H1 (cell line): ENCODE measurements around the gene COX7A1. TPM values are rescaled to one million over a fixed set of nuclear protein-coding genes. Genes with fewer than 3 reads are reported as not detected.

Experiments used
- EP300 ChIP-seq, 2 experiments: IDR thresholded peaks; 1 replicate in 1 of 2; 2 replicates in 1 of 2; pipeline ENCODE4 v1.6.1; 2011 to 2012; ENCODE audit warnings: low read depth in 2 of 2, low read length in 2 of 2, mild to moderate bottlenecking in 2 of 2, borderline replicate concordance in 1 of 2, inconsistent platforms in 1 of 2, moderate library complexity in 1 of 2
- FOSL1 ChIP-seq: IDR thresholded peaks from 2 replicates; pipeline ENCODE4 v1.6.1; 2011; ENCODE audit warnings: mild to moderate bottlenecking, low read depth, low read length, moderate library complexity; ENCODE audit not compliant: insufficient read depth
- GTF2F1 ChIP-seq: IDR thresholded peaks from 2 replicates; pipeline ENCODE4 v1.6.1; 2012; ENCODE audit warnings: low read depth, low read length, improper control_type of control experiment, borderline replicate concordance
- KDM1A ChIP-seq: fragments of 200-600, 300-600 bp; sonication (generic); IDR thresholded peaks from 2 replicates; pipeline ENCODE4 v1.7.1; 2016; ENCODE audit warnings: mild to moderate bottlenecking, low read length, borderline replicate concordance
- SIX5 ChIP-seq: IDR thresholded peaks from 2 replicates; pipeline ENCODE4 v1.6.1; 2011; ENCODE audit warnings: mild to moderate bottlenecking, low read depth, low read length
- SP4 ChIP-seq: IDR thresholded peaks from 2 replicates; pipeline ENCODE4 v1.6.1; 2012; ENCODE audit warnings: low read length, inconsistent platforms
- TBP ChIP-seq: IDR thresholded peaks from 2 replicates; pipeline ENCODE4 v1.6.1; 2011; ENCODE audit warnings: low read depth, low read length, improper control_type of control experiment
- polyA plus RNA-seq, 7 experiments: library from polyadenylated mRNA; depleted of rRNA in 3 of 7; stranded (reverse) in 5 of 7; unstranded in 2 of 7; fragments of >200 nt in 5 of 7; fragments of 200-250 nt in 2 of 7; gene quantifications; 1 replicate in 5 of 7; 2 replicates in 1 of 7; 4 replicates in 1 of 7; pipeline versions ENCODE4 v1.2.1 to v1.2.3, GENCODE V29; 2011 to 2013; ENCODE audit warnings: missing spikeins in 2 of 7, mixed read lengths in 2 of 7
- total RNA-seq: library from RNA; stranded (reverse); fragmentation: NEBNext Ultra II Directional; extraction: Animal tissue kit (Norgen Biotek cat#: 25700); gene quantifications from 2 replicates; pipeline ENCODE4 v1.2.1, GENCODE V29; 2021
- TF ChIP-seq, protein P1 (sequence below): fragments of 300-600 bp; sonication (generic); IDR thresholded peaks from 2 replicates; pipeline ENCODE4 v1.7.1; 2012; ENCODE audit warnings: low read length, moderate library complexity, mild to moderate bottlenecking, inconsistent platforms; ENCODE audit not compliant: insufficient replicate concordance
- TF ChIP-seq, protein P2 (sequence below): IDR thresholded peaks from 2 replicates; pipeline ENCODE4 v1.6.1; 2011; ENCODE audit warnings: low read length, improper control_type of control experiment
- TF ChIP-seq, protein P3 (sequence below): IDR thresholded peaks from 2 replicates; pipeline ENCODE4 v1.6.1; 2012; ENCODE audit warnings: inconsistent platforms

Gene COX7A1
- total and polyA plus RNA-seq, 2 of the 8 experiments (the other 6 are each of a cell fraction or from before 2014, with no cell fraction given) = 0.60 TPM

DNA sequence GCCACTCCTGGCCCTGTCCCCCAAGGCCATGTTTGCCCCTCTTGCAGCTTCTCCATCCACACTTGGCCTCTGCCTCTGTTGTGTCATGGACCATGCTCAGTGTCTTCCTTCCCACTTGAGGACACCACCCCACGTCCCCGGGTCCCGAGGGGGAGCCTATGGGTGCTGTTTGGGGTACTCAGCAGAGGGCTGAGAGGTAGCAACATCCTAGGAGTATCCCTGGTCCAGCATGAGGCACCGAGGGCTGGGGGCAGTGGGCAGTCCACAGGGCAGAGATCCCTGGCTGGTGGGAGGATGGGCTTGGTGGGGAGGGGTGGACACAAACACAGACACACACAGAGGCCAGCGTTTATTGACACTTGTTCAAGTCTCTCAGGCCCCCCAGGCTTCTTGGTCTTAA, 1.7 kb downstream of the COX7A1 start (continued):
- TF ChIP-seq, protein P1, sequence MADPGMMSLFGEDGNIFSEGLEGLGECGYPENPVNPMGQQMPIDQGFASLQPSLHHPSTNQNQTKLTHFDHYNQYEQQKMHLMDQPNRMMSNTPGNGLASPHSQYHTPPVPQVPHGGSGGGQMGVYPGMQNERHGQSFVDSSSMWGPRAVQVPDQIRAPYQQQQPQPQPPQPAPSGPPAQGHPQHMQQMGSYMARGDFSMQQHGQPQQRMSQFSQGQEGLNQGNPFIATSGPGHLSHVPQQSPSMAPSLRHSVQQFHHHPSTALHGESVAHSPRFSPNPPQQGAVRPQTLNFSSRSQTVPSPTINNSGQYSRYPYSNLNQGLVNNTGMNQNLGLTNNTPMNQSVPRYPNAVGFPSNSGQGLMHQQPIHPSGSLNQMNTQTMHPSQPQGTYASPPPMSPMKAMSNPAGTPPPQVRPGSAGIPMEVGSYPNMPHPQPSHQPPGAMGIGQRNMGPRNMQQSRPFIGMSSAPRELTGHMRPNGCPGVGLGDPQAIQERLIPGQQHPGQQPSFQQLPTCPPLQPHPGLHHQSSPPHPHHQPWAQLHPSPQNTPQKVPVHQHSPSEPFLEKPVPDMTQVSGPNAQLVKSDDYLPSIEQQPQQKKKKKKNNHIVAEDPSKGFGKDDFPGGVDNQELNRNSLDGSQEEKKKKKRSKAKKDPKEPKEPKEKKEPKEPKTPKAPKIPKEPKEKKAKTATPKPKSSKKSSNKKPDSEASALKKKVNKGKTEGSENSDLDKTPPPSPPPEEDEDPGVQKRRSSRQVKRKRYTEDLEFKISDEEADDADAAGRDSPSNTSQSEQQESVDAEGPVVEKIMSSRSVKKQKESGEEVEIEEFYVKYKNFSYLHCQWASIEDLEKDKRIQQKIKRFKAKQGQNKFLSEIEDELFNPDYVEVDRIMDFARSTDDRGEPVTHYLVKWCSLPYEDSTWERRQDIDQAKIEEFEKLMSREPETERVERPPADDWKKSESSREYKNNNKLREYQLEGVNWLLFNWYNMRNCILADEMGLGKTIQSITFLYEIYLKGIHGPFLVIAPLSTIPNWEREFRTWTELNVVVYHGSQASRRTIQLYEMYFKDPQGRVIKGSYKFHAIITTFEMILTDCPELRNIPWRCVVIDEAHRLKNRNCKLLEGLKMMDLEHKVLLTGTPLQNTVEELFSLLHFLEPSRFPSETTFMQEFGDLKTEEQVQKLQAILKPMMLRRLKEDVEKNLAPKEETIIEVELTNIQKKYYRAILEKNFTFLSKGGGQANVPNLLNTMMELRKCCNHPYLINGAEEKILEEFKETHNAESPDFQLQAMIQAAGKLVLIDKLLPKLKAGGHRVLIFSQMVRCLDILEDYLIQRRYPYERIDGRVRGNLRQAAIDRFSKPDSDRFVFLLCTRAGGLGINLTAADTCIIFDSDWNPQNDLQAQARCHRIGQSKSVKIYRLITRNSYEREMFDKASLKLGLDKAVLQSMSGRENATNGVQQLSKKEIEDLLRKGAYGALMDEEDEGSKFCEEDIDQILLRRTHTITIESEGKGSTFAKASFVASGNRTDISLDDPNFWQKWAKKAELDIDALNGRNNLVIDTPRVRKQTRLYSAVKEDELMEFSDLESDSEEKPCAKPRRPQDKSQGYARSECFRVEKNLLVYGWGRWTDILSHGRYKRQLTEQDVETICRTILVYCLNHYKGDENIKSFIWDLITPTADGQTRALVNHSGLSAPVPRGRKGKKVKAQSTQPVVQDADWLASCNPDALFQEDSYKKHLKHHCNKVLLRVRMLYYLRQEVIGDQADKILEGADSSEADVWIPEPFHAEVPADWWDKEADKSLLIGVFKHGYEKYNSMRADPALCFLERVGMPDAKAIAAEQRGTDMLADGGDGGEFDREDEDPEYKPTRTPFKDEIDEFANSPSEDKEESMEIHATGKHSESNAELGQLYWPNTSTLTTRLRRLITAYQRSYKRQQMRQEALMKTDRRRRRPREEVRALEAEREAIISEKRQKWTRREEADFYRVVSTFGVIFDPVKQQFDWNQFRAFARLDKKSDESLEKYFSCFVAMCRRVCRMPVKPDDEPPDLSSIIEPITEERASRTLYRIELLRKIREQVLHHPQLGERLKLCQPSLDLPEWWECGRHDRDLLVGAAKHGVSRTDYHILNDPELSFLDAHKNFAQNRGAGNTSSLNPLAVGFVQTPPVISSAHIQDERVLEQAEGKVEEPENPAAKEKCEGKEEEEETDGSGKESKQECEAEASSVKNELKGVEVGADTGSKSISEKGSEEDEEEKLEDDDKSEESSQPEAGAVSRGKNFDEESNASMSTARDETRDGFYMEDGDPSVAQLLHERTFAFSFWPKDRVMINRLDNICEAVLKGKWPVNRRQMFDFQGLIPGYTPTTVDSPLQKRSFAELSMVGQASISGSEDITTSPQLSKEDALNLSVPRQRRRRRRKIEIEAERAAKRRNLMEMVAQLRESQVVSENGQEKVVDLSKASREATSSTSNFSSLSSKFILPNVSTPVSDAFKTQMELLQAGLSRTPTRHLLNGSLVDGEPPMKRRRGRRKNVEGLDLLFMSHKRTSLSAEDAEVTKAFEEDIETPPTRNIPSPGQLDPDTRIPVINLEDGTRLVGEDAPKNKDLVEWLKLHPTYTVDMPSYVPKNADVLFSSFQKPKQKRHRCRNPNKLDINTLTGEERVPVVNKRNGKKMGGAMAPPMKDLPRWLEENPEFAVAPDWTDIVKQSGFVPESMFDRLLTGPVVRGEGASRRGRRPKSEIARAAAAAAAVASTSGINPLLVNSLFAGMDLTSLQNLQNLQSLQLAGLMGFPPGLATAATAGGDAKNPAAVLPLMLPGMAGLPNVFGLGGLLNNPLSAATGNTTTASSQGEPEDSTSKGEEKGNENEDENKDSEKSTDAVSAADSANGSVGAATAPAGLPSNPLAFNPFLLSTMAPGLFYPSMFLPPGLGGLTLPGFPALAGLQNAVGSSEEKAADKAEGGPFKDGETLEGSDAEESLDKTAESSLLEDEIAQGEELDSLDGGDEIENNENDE = no peak
- TF ChIP-seq EP300 (IDR thresholded peaks at IDR 0.05; ENCODE audit: borderline replicate concordance in 1 of 2, low read depth in 2 of 2, low read length in 2 of 2) (no peak), GTF2F1 (no peak), TBP (no peak), SIX5 (no peak), KDM1A (no peak), FOSL1 (no peak), SP4 (no peak)
- TF ChIP-seq, protein P2, sequence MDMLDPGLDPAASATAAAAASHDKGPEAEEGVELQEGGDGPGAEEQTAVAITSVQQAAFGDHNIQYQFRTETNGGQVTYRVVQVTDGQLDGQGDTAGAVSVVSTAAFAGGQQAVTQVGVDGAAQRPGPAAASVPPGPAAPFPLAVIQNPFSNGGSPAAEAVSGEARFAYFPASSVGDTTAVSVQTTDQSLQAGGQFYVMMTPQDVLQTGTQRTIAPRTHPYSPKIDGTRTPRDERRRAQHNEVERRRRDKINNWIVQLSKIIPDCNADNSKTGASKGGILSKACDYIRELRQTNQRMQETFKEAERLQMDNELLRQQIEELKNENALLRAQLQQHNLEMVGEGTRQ = no peak
- TF ChIP-seq, protein P3, sequence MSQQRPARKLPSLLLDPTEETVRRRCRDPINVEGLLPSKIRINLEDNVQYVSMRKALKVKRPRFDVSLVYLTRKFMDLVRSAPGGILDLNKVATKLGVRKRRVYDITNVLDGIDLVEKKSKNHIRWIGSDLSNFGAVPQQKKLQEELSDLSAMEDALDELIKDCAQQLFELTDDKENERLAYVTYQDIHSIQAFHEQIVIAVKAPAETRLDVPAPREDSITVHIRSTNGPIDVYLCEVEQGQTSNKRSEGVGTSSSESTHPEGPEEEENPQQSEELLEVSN = no peak
